Measurements from ENCODE around the gene TMEM231.
"Not testable (repeated sequence)": the region's sequence is repeated elsewhere in the genome, so short reads cannot be mapped to it uniquely, and the experiment has no call there.

The TMEM231 gene

DNA sequence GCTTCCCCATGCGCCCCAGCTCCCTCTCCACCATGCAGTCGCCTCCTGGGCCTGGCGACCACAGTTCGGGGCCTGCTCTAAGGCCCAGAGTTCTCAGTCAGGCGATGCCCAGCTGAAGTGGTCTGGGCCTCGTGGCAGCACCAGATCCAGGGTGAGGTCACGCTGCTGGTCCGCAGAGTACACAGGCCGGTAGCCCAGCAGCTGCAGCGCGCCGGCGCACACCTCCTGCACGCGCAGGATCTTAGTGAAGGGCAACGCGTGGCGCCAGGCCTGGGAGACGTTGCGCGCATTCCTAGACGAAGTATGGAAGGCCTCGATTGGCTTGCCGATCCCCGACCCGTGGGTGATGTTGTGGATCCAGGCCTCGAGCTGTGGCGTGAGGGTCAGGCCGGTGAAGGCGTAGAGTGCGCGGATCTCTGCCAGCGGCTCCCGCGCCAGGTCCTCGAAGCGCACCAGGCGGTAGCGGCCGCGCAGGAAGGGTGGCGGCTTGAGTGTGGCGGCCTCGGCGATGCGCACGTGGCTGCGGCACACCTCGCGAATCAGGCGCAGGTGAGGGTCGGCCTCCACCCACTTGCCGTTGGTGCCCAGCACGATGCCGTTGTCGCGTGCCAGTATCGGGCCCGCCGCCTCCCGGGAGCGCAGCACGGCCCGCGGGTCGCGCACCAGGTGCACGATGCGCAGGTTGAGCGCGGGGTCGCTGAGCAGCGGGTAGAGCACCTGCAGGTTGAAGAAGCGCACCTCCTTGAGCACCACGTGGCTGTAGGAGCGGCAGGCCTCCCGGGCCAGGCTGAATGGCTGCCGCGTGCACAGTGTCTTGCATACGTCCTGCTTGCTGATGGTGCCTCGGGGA, 26.8 kb downstream of the TMEM231 start:
- DNase-seq: no peak

DNA sequence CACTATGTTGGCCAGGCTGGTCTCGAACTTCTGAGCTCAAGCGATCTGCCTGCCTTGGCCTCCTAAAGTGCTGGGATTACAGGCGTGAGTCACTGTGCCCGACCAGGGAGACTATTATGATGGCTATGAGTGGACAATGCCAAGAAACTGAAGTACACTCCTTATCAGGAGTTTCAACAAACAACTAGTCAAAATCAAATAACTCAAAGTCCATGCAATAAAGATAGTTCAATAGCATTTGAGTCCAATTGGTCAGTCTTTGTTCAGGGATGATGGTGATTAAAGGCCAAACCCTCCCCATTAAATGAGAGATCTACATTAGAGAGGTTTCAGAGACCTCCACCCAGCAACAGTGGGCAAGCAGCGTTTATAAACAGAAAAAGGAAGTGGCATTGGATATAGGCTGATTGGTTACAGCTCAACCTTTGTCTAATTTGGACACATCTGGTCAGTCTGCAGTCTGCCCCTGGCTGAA, 28.2 kb downstream of the TMEM231 start:
- DNase-seq: no peak

DNA sequence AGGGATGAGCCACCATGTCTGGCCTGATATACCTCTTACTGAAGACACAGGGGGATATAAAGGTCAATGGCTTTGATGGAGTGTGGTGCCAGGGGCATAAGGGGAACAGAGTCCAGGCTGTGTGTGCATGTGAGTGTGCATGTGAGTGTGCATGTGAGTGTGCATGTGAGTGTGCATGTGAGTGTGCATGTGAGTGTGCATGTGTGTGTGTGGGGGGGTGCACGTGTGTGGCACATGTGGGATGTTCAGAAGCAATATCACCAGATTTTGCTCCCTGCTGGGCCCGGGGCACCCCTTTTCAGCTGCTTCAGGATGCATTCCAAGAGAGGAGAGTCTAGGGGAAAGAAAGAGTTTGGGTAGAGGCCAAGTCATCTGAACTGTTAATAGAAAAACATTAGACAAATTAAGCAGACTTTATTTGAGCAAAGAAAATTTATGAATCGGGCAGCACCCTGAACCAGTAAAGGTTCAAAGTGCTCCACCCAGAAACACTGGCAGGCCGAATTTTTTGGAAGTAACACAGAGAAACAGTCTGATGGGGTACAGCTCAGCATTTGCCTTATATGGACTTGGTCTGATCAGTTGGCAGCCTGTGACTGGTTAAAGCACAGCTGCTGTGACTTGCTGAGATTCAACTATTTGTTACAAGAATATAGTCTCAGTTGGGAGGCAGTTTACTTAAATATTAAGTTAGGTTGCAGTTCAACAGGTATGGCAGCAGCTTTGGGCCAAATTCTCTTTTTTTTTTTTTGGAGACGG, 29.8 kb downstream of the TMEM231 start:
- DNase-seq: no peak

DNA sequence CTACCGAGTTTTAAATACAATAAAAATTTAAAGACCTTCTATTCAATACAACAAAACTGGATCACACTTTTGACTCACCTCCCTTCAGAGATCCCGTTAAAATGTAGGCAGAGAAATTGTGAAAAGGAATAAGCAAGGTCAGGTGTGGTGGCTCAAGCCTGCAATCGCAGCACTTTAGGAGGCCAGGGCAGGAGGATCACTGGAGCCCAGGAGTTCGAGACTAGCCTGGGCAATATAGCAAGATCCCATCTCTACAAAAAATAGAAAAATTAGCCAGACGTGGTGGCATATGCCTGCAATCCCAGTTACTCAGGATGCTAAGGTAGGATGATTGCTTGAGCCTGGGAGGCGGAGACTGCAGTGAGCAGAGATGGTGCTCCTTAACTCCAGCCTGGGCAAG, 36.9 kb downstream of the TMEM231 start:
- DNase-seq: no peak

DNA sequence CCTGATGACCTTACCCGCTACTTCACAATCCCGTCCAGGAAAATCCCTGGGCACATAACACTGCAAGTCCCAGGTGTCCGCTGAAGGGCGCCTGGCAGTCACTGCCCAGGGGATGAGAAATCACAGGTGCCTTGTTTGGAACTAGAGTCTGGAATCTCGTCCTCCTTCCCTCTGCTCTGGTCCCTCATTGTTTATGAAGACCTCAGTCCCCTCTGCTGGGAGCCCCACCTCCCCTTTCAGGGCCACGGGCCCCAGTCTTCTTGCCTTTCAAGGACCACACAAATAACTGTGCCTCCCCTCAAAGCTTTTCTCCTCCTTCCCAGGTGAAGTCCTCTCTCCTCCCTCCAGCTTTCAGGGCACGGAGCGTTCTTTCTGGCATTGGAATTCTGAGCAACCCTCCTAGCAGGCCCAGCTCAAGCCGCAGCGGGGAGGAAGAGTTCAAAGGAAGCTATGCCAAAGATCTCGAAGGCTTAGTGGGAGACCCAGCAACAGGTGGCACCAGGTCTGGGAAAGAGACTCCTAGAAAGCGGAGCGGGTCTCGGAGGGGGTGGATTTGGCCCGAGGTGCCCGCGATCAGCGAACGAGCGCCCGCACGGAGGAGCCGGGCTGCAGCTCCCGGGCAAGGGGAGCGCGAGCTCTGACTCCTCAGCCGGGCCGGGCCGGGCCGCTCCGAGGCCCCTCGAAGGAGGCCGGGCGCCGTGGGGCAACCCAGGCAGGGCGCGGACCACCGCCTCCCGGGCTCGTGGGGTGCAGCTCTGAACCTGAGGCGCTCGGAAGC, 39.7 kb downstream of the TMEM231 start:
- DNase-seq: peak; percentile 63

DNA sequence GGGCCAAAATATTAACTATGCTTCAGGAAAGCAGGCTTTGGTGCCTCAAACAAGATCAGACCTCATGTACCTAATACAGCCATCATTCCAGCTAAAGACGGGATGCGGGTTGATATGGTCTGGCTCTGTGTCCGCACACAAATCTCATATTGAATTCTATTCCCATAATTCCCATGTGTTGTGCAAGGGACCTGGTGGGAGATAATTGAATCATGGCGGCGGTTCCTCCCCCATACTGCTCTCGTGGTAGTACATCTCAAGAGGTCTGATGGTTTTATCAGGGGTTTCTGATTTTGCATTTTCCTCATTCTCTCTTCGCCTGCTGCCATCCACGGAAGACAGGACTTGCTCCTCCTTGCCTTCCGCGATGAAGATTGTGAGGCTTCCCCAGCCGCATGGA, 41.8 kb downstream of the TMEM231 start:
- no peak for DNase-seq

DNA sequence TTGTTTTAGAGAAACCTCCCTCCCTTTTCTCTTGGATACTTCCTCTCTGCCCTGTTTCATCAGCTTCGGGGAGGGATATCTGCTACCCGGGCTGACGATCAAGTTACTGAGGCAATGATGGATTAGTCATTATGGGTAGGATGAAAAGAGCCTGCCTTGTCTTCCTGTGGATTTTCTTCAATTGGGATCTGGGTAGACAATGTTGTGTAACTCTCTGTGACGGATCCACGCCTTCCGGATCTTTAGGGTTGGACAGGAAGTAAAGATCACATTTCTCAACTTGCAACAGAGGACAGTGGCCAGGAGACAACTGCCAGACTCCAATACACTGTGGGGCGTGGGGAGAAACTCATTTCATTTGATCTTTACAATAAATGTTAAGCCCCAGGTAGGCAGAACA, 49.5 kb downstream of the TMEM231 start:
- DNase-seq: no peak

DNA sequence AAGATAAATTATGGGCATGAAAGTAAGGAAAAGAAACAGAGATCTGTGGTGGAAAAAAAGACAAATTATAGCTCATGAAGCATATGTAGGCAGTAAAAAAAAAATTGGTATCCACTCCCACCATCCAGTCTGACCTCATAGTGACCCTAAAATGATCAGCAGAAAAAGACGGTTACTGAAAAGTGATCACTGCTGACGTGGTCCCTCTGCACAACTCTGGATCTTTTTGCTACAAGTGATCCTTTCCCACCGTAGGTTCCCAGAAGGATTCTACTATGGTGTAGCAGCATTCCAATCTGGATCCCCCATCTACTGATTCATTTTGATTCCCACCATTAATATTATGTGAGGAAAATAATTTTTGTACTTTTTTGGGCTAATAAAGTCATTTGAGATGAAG, 49.9 kb downstream of the TMEM231 start:
- no peak for DNase-seq

DNA sequence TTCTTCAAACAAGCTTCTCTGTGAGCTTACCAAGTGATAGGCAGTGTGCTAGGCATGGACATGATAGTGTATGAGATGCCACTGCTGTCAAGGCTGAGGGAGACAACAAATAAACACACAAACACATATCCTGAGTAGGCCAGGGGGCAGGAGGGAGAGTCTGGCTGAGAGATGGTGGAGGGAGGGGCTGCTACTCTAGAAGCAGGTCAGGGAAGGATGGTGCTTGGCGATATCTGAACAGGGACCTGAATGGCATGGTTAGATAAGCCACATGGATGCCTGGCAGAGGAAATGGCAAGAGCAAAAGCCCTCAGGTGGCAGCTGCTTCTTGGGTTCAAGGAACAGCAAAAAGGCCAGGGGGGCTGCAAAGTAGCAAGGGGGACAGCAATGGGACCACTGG, 52.3 kb downstream of the TMEM231 start:
- no peak for DNase-seq

DNA sequence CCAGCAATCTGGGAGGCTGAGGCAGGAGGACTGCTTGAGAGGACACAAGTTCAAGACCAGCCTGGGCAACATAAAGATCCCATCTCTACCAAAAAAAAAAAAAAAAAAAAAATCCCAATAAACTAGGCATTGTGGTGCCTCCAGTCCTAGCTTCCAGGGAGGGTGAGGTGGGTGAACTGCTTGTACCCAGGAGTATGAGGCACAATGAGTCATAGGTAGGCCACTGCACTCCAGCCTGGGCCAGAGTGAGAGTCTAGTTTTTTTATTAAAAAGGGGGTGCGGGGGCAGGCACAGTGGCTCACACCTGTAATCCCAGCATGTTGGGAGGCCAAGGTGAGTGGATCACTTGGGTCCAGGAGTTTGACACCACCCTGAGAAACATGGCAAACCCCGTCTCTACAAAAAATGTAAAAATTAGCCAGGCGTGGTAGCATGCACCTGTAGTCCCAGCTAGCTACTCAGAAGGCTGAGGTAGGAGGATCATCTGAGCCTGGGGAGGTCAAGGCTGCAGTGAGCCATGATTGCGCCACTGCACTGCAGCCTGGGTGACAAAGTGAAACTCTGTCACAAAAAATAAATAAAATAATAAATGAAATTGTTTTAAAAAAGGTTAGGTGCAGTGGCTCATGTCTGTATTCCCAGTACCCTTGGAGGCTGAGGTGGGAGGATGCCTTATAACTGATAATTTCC, 53.0 kb downstream of the TMEM231 start:
- DNase-seq: no peak

DNA sequence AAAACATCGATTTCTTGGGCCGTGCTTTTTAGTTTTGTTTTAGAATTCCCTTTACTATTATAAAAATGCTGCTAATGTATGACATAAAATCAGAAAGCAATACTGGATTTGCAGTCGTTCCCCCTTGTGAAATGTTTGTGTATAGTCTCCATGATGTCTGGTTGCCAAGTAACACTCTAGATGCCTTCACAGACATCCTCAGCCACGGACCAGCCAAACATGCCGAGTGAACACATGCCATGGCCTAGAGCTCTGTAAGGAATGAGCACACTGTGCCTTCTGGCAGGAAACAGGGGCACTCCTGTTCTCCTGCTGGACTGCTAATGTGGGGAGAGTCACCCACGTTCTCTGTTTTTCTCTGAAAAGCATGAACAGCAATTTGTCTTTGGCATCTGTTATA, 54.2 kb downstream of the TMEM231 start:
- not testable (repeated sequence) for DNase-seq

DNA sequence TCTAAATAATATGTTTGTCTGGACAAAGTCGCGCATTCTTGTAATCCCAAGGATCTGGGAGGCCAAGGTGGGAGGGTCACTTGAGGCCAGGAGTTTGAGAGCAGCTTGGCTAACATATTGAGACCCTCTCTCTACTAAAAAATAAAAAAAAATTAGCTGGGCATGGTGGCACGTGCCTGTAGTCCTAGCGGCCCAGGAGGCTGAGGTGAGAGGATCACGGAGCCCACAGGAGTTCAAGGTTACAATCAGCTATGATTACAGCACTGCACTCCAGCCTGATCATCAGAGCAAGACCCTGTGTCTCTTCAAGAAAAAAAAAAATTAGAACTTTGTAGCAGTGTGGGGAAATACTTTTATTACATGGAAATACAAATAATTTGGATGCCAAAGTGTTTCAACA, 54.7 kb downstream of the TMEM231 start:
- DNase-seq: no peak

DNA sequence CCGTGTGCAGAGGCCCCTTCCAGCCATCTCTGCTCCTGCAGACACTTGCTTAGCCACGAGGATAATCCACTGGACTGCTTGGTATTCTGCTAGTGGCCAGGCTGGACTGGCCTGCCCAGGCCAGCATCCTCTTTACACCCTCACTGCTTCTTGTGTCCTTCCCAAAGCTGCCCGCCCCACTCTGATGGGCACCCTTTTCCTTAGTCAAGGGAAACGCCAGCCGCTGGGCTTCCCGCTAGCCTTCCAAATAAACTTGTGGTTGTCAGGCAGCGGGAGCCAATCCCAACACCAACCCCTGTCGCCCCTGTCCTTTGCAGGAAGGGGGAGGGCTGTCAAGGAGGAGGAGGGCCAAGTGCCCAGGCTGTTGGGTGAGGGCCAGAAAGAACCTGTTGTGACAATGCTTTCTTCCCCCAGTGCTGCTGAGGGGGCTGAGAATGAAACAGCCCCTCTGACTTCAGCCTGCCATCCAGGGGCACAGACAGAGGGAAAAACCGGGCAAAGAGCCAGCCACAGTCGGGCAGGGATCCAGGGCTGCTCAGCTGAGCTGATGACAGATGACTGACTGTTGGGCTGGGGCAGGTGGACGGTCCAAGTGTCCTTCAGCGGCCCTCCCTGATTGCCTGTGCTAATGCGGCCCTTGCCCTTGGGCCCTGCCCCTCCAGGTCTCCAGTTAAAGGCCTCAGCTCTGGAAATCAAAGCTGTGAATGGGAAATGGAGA, 57.3 kb downstream of the TMEM231 start:
- DNase-seq: not testable (repeated sequence)

DNA sequence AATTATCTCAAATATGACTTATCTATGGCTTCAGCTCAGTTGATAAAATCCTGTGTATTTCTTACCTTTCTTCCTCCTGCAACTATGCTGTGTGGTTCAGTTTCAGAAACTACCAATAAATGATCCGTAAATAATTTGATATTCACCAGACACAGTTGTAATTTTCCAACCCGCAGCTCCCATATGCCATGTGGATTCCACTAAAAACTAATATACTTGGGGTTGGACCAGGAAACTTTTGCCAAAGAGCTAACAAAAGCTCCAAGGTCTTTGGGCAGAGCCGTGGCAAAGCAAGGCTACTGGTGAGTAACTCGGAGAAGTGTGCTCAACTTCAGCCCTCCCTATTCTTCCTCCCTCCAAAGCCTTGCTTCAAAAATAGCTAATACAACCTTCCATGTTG, 58.5 kb downstream of the TMEM231 start:
- no peak for DNase-seq

DNA sequence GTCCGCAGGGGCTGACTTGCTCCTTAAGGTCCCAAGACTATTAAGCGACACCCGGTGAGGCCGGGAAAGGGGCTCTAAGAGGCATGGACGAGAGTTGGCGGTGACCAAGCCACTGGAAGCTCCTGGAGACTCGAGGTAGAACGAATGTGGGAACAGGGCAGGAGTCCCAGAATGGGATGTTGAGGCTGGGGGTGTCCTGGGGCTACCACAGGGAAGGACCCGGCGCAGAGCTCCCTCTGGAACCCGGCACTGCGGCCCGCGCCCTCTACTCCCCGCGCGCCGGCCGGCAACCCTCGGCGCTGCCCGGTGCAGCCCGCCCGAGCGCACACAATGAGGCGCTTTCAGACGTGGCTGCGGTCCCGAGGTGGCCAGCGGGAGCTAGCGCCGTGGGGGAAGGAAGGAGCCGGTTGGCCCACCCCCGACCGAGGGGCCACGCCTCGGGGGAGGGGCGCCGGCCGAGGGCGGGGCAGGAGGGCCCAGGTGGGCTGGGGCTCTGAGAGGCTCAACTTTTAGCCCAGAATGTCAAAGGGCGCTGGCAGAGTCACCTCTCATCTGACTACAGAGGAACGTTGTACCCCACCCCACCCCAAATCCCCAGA, 60.9 kb downstream of the TMEM231 start, which contains the start of gene CHST6:
CHST6 (minus strand) TSS at position 366 of the 599 bp plus-strand sequence. CDS start 15,613 bp downstream, outside the sequence.
- peak; percentile 91 for DNase-seq

DNA sequence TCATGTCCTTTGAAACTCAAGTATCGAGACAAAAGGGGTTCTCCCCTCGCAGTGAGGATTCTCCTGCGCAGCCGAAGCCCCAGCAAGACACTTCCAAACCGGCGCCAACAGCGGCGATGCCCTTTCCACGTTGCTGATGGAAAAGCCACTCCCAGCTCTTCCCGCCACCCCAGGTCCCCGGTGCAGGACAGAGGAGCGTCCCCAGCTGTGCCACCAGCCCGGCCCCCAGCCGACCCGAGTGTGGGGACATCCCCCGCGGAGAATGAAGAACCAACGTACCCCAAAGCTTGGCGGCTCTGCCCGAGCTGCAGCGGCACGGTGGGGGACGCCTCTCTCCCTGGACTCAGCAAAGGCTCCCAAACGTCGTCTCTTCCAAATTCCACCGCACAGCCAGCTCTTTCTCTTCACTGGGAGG, 61.4 kb downstream of the TMEM231 start:
- DNase-seq: peak; percentile 63

DNA sequence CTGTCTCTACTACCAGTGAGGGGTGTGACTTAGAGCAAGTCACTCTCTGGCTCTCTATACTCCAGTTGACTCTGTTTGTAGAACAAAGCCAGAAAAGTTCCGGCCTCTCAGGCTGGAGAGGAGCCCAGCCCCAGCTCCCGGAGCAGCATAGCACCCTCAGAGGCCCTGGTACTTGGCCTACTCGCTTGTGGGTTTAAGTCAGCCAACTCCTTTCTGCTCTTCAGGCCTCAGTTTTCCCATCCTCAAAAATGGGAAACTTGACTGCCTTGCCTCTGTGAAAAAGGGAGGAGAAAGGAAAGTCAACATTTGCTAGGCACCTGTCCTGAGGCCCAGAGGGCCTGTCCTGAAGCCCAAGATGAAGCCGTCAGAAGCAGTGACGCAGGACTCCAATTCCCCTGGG, 61.9 kb downstream of the TMEM231 start:
- DNase-seq: no peak

DNA sequence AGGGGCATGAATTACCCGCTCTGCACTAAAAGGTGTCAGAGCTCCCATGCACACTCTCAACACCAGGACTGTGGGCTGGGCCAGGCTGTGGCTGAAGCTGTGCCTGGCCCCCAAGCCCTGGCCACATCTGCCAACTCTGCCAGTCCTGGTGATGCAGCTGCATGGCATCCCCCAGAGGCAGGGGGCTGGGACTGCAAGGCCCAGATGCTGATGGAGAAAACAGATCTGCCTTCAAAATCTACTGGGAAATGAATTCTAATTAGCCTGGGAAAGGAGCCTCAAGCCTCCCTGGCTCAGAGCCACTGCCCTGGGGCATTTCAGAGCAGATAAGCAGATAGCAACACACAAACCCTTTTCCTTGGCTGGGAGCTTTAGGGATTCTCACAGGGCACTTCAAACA, 64.2 kb downstream of the TMEM231 start:
- peak; percentile 96 for DNase-seq

DNA sequence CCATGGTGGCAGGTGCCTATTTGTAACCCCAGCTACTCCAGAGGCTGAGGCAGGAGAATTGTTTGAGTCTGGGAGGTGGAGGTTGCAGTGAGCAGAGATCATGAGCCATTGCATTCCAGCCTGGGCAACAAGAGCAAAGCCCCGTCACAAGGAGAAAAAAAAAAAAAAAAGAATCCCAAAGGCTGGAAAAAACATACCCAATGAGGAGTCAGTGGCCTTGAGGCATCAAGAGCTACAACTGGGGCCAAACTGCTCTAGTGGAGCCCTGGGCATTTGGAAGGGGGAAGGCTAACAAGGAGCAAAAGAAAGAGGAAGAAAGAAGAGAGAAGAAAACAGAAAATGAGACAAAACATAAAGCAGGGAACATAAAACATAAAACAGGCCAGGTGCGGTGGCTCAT, 67.7 kb downstream of the TMEM231 start:
- no peak for DNase-seq

Data from islet precursor cell (in vitro differentiated cells).